ENCODE results near the gene CLNK. TPM values are rescaled to one million over a fixed set of nuclear protein-coding genes. Genes with fewer than 3 reads are reported as not detected.

The CLNK gene
- total and polyA plus RNA-seq, 2 experiments from 2014 or later = not detected

DNA sequence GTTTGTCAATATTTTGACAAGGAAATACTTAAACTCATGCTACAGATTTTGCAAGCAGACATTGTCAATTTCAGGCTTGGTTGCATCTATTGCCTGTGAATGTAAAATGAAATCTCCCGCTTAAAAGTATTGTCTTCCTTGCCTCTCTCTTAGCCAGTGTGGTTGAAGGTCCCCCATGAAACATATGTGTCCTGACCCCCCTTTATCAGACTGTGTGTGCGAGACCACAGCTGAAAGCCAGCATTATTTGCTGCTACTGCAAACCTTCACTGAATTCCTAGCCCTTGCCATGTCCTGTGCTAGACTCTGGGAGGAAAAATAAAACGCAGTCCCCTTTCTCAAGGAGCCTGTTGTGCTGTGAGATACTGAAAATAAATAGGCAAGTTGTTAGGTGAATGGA lies 16.6 kb upstream of the CLNK start:
- no peak for DNase-seq
- in situ Hi-C loops (cut with MboI) = no loop called here
- Histone ChIP-seq H3K4me1 (ENCODE audit: insufficient read depth) (no peaks in the 10 kb centered on the region), H3K27me3 (replicated peaks; ENCODE audit: insufficient read depth) (no peaks in the 10 kb centered on the region), H2AFZ (no peak overlapping the region), H3K36me3 (ENCODE audit: low read depth) (no peaks in the 10 kb centered on the region), H3F3A (ENCODE audit: insufficient read depth) (no peaks in the 10 kb centered on the region), H4K20me1 (ENCODE audit: insufficient read depth) (no peaks in the 10 kb centered on the region), H3K4me2 (ENCODE audit: unreplicated experiment) (no peak overlapping the region), H3K27ac (no peak overlapping the region), H3K79me2 (ENCODE audit: insufficient read depth) (no peaks in the 10 kb centered on the region), H3K9me3 (ENCODE audit: low read depth) (no peaks in the 10 kb centered on the region), H3K4me3 (no peak overlapping the region), H3K9ac (no peak overlapping the region), H3K9me2 (ENCODE audit: insufficient read depth) (no peaks in the 10 kb centered on the region)
- no peak for TF ChIP-seq EZH2phosphoT487 (IDR thresholded peaks at IDR 0.05; ENCODE audit: insufficient read depth, low read depth)
- no peak for TF ChIP-seq EZH2 (IDR thresholded peaks at IDR 0.05; ENCODE audit: insufficient read depth, poor library complexity, severe bottlenecking)
- WGBS, 2 experiments (ENCODE audit: low coverage in 1 of 2, low lambda C conversion rate in 2 of 2, missing lambda C conversion rate in 2 of 2) = 13 to 14% methylated on average over 3 of the region's 3 CpGs

DNA sequence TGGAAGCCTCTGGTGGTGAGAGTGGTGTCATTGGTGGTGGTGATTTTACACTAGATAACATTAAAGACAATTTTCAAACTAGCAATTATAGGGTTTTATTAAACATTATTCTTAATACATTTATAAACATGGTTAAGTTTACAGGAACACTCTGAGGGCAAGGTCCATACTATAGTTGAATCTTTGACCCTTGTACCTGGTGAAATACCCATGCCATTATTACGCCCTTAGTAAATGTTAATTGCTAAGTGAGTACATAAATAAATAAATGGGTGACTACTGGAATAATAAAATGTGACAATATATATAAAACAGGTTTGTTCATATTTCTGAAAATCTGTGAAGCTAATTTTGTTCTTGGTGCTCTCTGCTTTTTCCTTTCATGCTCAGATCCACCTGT lies 13.6 kb upstream of the CLNK start:
- Histone ChIP-seq H3K27me3 (replicated peaks; ENCODE audit: insufficient read depth) (no peaks in the 10 kb centered on the region), H3K4me1 (ENCODE audit: insufficient read depth) (no peaks in the 10 kb centered on the region), H3K4me3 (no peak overlapping the region), H4K20me1 (ENCODE audit: insufficient read depth) (no peaks in the 10 kb centered on the region), H3K9me3 (ENCODE audit: low read depth) (no peaks in the 10 kb centered on the region), H3K79me2 (ENCODE audit: insufficient read depth) (no peaks in the 10 kb centered on the region), H3K27ac (no peak overlapping the region), H3K9me2 (ENCODE audit: insufficient read depth) (no peaks in the 10 kb centered on the region), H2AFZ (no peak overlapping the region), H3K36me3 (ENCODE audit: low read depth) (no peaks in the 10 kb centered on the region), H3F3A (ENCODE audit: insufficient read depth) (no peaks in the 10 kb centered on the region), H3K9ac (no peak overlapping the region), H3K4me2 (ENCODE audit: unreplicated experiment) (no peak overlapping the region)
- in situ Hi-C loops (cut with MboI) = no loop called here
- DNase-seq = no peak
- 57 to 61% methylated on average over 1 of the region's 1 CpG for WGBS, 2 experiments (ENCODE audit: low coverage in 1 of 2, low lambda C conversion rate in 2 of 2, missing lambda C conversion rate in 2 of 2)
- TF ChIP-seq EZH2 (IDR thresholded peaks at IDR 0.05; ENCODE audit: insufficient read depth, poor library complexity, severe bottlenecking) (no peak), EZH2phosphoT487 (IDR thresholded peaks at IDR 0.05; ENCODE audit: insufficient read depth, low read depth) (no peak)

DNA sequence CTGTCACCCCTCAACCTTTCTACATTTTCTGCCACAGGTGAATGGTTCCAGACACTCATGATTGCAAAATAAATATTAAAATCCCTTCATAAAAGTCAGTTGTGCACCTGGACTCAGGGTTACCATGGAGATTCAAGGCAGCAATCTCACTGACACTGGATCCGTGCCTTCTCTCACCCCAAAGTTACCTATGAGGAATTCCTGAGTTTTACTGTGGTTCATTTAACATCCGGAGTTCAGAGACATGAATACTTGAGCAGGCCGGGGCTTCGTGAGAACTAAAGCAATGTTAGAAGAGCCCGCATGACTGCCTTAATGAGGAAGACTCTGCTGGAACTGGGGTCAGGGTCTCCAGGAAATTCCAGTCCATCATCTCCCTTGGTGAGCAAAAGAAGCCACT lies 12.5 kb upstream of the CLNK start:
- 3 to 5% methylated on average over 5 of the region's 5 CpGs for WGBS, 2 experiments (ENCODE audit: low coverage in 1 of 2, low lambda C conversion rate in 2 of 2, missing lambda C conversion rate in 2 of 2)
- Histone ChIP-seq H3K4me3 (no peak overlapping the region), H3K4me1 (ENCODE audit: insufficient read depth) (no peaks in the 10 kb centered on the region), H3F3A (ENCODE audit: insufficient read depth) (no peaks in the 10 kb centered on the region), H3K27ac (no peak overlapping the region), H3K79me2 (ENCODE audit: insufficient read depth) (no peaks in the 10 kb centered on the region), H3K9me3 (ENCODE audit: low read depth) (no peaks in the 10 kb centered on the region), H3K9me2 (ENCODE audit: insufficient read depth) (no peaks in the 10 kb centered on the region), H4K20me1 (ENCODE audit: insufficient read depth) (no peaks in the 10 kb centered on the region), H3K27me3 (replicated peaks; ENCODE audit: insufficient read depth) (no peaks in the 10 kb centered on the region), H3K9ac (no peak overlapping the region), H3K4me2 (ENCODE audit: unreplicated experiment) (no peak overlapping the region), H2AFZ (no peak overlapping the region), H3K36me3 (ENCODE audit: low read depth) (no peaks in the 10 kb centered on the region)
- in situ Hi-C loops (cut with MboI) = no loop called here
- DNase-seq = no peak
- no peak for TF ChIP-seq EZH2 (IDR thresholded peaks at IDR 0.05; ENCODE audit: insufficient read depth, poor library complexity, severe bottlenecking)
- no peak for TF ChIP-seq EZH2phosphoT487 (IDR thresholded peaks at IDR 0.05; ENCODE audit: insufficient read depth, low read depth)

DNA sequence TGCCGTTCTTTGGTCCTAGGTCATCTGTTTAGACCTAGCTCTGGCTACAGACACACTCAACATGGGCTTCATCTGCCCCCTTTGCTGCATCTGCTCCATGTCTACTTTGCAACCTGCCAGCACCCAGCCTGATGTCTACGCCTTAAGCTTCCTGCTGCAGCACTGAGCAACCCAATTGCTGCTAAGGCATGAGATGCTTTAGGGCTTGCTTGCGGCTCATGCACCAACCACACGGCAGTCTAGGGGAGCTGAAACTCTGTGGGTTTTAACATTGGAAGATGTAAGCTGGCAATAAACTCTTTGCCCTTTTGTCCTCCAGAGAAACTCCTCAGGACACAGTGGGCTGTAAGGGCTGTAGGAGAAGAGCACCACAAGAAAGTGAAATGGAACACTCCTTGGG lies 11.7 kb upstream of the CLNK start:
- Histone ChIP-seq H3K27me3 (replicated peaks; ENCODE audit: insufficient read depth) (no peaks in the 10 kb centered on the region), H3K9me2 (ENCODE audit: insufficient read depth) (no peaks in the 10 kb centered on the region), H3F3A (ENCODE audit: insufficient read depth) (no peaks in the 10 kb centered on the region), H3K36me3 (ENCODE audit: low read depth) (no peaks in the 10 kb centered on the region), H3K4me2 (ENCODE audit: unreplicated experiment) (no peak overlapping the region), H3K9me3 (ENCODE audit: low read depth) (no peaks in the 10 kb centered on the region), H3K9ac (no peak overlapping the region), H3K79me2 (ENCODE audit: insufficient read depth) (no peaks in the 10 kb centered on the region), H3K4me1 (ENCODE audit: insufficient read depth) (no peaks in the 10 kb centered on the region), H3K4me3 (no peak overlapping the region), H3K27ac (no peak overlapping the region), H4K20me1 (ENCODE audit: insufficient read depth) (no peaks in the 10 kb centered on the region), H2AFZ (no peak overlapping the region)
- in situ Hi-C loops (cut with MboI) = no loop called here
- DNase-seq = no peak
- 60 to 62% methylated on average over 4 of the region's 4 CpGs for WGBS, 2 experiments (ENCODE audit: low coverage in 1 of 2, low lambda C conversion rate in 2 of 2, missing lambda C conversion rate in 2 of 2)
- TF ChIP-seq EZH2phosphoT487 (IDR thresholded peaks at IDR 0.05; ENCODE audit: insufficient read depth, low read depth) (no peak), EZH2 (IDR thresholded peaks at IDR 0.05; ENCODE audit: insufficient read depth, poor library complexity, severe bottlenecking) (no peak)

DNA sequence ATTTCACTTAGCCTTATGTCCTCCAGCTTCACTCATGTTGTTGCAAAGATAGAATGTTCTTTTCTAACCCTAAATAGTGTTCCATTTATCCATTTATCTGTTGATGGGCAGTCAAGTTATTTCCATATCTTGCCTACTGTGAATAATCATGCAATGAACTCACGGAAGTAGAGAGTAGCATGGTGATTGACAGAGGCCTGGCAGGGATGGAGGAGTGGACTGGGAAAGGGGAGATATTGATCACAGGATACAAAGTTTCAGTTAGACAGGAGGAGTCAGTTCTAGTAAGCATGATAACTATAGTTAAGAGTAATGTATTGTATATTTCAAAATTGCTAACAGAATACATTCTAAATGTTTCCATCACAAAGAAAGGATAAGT lies 10.3 kb upstream of the CLNK start:
- in situ Hi-C loops (cut with MboI) = no loop called here
- TF ChIP-seq EZH2phosphoT487 (IDR thresholded peaks at IDR 0.05; ENCODE audit: insufficient read depth, low read depth) = no peak
- no peak for TF ChIP-seq EZH2 (IDR thresholded peaks at IDR 0.05; ENCODE audit: insufficient read depth, poor library complexity, severe bottlenecking)
- H3K9ac ChIP-seq = no peak overlapping the region

More for the DNA sequence above, 10.3 kb upstream of the CLNK start:
- Histone ChIP-seq H3K4me2 (ENCODE audit: unreplicated experiment) (no peak overlapping the region), H3K4me3 (no peak overlapping the region), H3K79me2 (ENCODE audit: insufficient read depth) (no peaks in the 10 kb centered on the region), H3K36me3 (ENCODE audit: low read depth) (no peaks in the 10 kb centered on the region), H3K27ac (no peak overlapping the region), H3K9me2 (ENCODE audit: insufficient read depth) (no peaks in the 10 kb centered on the region), H3K27me3 (replicated peaks; ENCODE audit: insufficient read depth) (no peaks in the 10 kb centered on the region), H4K20me1 (ENCODE audit: insufficient read depth) (no peaks in the 10 kb centered on the region), H3K9me3 (ENCODE audit: low read depth) (no peaks in the 10 kb centered on the region), H3K4me1 (ENCODE audit: insufficient read depth) (no peaks in the 10 kb centered on the region), H3F3A (ENCODE audit: insufficient read depth) (no peaks in the 10 kb centered on the region), H2AFZ (no peak overlapping the region)
- 17 to 31% methylated on average over 1 of the region's 1 CpG for WGBS, 2 experiments (ENCODE audit: low coverage in 1 of 2, low lambda C conversion rate in 2 of 2, missing lambda C conversion rate in 2 of 2)
- no peak for DNase-seq

Data from GM23248 (cell line).